Vagina (tissue), 2 donors: ENCODE measurements around the gene UNKL.

Experiments used
- CTCF ChIP-seq, 3 experiments: fragments of 450-650 bp in 2 of 3; fragments of 200-600 bp in 1 of 3; sonication (generic) in 1 of 3; IDR thresholded peaks; one replicate each; pipeline ENCODE4 v1.5.1; 2017 to 2019; ENCODE audit warnings: antibody characterized with exemption in 3 of 3, mild to moderate bottlenecking in 2 of 3, moderate library complexity in 2 of 3
- POLR2A ChIP-seq, 2 donors: fragments of 450-650 bp; IDR thresholded peaks; one replicate each; pipeline ENCODE4 v1.6.1; 2017; ENCODE audit warnings: antibody characterized with exemption in 2 of 2, mild to moderate bottlenecking in 2 of 2, moderate library complexity in 2 of 2

GRCh38 chr16:1448536-1449116 is 34.1 kb upstream of the UNKL start:
- TF ChIP-seq CTCF (IDR thresholded peaks at IDR 0.05) (no peak), POLR2A (IDR thresholded peaks at IDR 0.05) (no peak)
